WTC11 (cell line): Measurements from ENCODE around the gene HDDC3.

Experiments used
- ATF1 ChIP-seq: sonication (generic); formaldehyde crosslinking; IDR thresholded peaks from 2 replicates; pipeline ENCODE4 v1.8.1; 2023; ENCODE audit warnings: mild to moderate bottlenecking, moderate library complexity, missing genetic modification reagents
- MYBL2 ChIP-seq: sonication (generic); formaldehyde crosslinking; IDR thresholded peaks from 2 replicates; pipeline ENCODE4 v1.8.1; 2023; ENCODE audit warnings: mild to moderate bottlenecking, moderate library complexity, missing genetic modification reagents
- NFATC4 ChIP-seq: fragments of 250-450 bp; sonication (Bioruptor Pico); IDR thresholded peaks from 2 replicates; pipeline ENCODE4 v1.9.0; 2021; ENCODE audit warnings: mild to moderate bottlenecking
- NFYB ChIP-seq: sonication (generic); formaldehyde crosslinking; conservative IDR thresholded peaks from 2 replicates; pipeline ENCODE4 v1.8.0; 2022; ENCODE audit warnings: low read depth, missing genetic modification reagents
- TF ChIP-seq, protein P1 (sequence below): fragments of 200-600 bp; IDR thresholded peaks from 2 replicates; pipeline ENCODE4 v1.8.0; 2022; ENCODE audit warnings: antibody characterized with exemption

- TF ChIP-seq MYBL2 = no peak
- TF ChIP-seq, protein P1, sequence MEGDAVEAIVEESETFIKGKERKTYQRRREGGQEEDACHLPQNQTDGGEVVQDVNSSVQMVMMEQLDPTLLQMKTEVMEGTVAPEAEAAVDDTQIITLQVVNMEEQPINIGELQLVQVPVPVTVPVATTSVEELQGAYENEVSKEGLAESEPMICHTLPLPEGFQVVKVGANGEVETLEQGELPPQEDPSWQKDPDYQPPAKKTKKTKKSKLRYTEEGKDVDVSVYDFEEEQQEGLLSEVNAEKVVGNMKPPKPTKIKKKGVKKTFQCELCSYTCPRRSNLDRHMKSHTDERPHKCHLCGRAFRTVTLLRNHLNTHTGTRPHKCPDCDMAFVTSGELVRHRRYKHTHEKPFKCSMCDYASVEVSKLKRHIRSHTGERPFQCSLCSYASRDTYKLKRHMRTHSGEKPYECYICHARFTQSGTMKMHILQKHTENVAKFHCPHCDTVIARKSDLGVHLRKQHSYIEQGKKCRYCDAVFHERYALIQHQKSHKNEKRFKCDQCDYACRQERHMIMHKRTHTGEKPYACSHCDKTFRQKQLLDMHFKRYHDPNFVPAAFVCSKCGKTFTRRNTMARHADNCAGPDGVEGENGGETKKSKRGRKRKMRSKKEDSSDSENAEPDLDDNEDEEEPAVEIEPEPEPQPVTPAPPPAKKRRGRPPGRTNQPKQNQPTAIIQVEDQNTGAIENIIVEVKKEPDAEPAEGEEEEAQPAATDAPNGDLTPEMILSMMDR = no peak
- no peak for TF ChIP-seq NFYB (CRISPR knock-in tag)
- TF ChIP-seq NFATC4 (CRISPR knock-in tag) = no peak
- no peak for TF ChIP-seq ATF1
These were observed 42.5 kb downstream of the HDDC3 start for GRCh38 chr15:90889736-90890456.
